Measurements from ENCODE around the gene HENMT1. TPM values are rescaled to one million over a fixed set of nuclear protein-coding genes. Genes with fewer than 3 reads are reported as not detected.
"Not testable (repeated sequence)": the region's sequence is repeated elsewhere in the genome, so short reads cannot be mapped to it uniquely, and the experiment has no call there.

Gene HENMT1
- 3.9 TPM for total RNA-seq

DNA sequence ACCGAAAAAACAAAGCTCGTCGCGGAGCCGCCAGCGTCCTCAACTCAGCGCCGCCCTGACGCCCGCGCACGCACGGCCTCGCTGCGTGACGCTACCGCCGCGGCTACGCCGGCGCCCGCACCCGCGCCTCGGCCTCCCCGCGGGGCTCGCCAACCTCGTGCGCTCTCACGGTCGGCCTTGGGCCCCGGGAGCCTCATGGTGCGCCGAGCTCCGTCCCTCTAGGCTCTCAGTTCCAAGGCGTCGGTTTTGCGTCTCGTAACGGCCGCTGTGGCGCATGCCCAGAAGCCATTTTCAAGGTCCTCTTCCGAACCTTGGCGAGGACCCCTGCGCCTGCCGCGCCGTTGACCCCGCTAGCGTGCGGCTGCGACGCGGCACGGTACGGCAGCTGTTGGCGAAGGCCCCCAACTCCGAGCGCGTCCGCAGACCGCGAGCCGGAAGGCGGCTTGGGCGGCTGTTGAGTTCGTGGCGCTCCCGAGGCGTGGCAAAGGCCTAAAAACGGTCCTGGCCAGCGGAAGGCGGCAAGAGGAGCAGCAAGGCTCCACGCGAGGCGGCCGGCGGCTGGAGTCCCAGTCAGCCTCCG is at the start of gene HENMT1:
TSS of gene HENMT1 (minus strand) at position 64 of the 580 bp plus-strand sequence. CDS start 1,209 bp downstream, outside the sequence.
- DNase-seq (ENCODE audit: low spot score) (peak; percentile 75), ATAC-seq (peak; percentile 83)
- intact Hi-C loops (cut with DNase I) = no loop called here

DNA sequence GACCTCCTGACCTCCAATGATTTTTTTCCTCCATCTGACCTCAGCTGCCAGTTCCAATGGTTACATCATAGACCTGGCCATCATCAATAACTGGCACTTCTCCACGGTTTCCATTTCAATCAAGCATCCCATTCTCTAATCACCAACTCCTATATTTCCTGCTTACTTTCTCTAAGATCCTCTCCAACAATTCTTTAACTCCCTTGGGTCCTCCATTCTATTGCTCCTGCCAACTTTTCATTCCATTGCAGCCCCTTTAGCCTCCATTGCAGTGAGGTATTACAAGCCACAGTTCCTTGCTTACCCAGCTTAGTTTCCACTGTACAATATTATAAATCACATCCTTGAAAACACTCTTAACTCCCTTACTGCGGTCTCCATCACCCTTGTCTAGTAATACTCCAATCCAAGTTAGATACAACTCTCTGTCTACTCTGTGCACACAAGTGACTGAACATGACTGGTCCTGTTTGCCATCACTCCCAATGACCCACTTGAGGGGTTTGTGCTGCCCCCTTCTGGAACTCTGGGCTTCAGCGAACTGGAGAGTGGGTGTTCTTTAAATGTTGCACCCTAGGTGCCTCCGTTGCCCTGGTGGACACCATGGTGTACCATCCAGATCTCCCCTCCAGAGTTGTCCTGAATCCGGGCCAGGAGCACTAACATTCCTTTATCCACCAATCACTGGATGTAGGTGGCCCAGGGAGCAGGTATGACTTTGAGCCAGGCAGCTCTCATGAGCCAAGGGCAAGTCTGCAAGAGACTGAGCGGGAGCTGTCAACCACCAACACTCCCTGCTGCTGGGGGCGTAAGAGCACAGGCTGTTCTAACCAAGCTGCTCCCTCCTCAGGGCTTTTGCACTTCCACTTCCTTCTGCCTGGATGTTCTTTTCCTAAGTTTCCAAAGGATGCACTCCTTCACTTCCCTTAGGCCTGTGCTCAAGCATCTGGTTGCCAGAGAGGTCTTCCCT is 48.1 kb upstream of the HENMT1 start:
- intact Hi-C loops (cut with DNase I) = no loop called here
- ATAC-seq = no peak
- no peak for DNase-seq (ENCODE audit: low spot score)

DNA sequence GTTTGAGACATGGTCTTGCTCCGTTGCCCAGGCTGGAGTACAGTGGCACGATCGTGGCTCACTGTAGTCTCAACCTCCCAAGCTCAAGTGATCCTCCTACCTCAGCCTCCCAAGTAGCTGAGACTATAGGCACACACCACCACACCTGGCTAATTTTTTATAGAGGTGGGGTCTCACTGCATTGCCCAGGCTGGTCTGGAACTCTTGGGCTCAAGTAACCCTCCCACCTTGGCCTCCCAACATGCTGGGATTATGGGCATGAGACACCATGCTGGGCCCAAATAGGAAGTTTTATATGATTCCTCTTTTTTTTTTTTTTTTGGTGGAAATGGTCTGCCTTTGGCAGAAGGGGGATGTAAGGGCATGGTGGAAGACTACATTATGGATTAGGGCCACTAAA is 45.8 kb upstream of the HENMT1 start:
- no peak for ATAC-seq
- no peak for DNase-seq (ENCODE audit: low spot score)
- intact Hi-C loops (cut with DNase I) = no loop called here

DNA sequence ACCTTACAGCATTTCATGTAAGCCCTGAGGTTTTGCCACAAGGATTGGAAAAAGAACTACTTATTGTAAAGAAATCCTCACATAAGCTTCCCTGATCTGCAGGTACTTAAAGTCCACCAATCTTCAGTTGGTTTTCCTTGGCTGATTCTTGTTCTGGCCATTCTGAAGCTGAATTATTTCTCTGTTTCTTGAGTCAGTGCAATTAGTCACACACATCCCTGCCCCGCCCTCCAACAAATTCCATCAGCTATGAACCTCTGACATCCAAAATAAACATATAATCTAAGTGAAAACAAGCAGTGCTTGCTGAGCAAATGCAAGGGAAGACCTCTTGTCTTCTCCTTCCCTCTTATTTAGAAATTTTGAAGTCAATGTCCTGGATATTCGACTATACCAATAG is 43.6 kb upstream of the HENMT1 start:
- no peak for DNase-seq (ENCODE audit: low spot score)
- intact Hi-C loops (cut with DNase I) = no loop called here
- ATAC-seq = no peak

DNA sequence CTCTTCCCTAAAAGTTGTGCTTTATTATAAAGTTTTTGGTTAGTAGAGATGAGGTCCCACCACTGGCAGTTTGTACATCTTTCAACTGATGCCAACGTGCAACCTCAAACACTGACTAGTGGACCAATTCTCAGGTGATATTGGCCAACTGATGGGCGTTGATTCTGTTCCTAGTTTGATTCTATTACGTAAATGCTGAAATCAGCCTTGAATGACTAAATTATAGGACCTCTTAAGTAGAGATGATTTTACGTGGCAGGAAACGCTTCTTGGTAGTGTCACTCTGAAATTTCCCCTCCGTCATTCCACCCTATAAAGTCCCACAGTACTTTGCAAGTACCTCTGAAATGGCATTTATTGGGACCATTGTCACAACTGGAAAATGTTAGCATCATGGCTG is 43.0 kb upstream of the HENMT1 start:
- no peak for DNase-seq (ENCODE audit: low spot score)
- ATAC-seq = no peak
- intact Hi-C loops (cut with DNase I) = no loop called here

DNA sequence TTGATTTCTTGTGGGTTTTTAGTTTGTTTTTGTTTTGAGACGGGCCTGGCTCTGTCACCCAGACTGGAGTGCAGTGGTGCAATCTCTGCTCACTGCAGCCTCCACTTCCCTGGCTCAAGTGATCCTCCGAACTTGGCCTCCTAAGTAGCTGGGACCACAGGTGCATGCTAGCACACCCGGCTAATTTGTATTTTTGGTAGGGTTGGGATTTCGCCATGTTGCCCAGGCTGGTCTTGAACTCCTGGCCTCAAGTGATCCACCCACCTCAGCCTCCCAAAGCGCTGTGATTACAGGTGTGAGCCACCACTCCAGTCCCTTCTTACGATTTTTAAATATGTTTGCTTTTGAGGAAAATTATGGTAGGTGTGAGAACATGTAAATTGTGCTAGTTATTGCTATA is 41.2 kb upstream of the HENMT1 start:
- ATAC-seq; intact Hi-C loops (cut with DNase I); DNase-seq (ENCODE audit: low spot score): not testable (repeated sequence)

DNA sequence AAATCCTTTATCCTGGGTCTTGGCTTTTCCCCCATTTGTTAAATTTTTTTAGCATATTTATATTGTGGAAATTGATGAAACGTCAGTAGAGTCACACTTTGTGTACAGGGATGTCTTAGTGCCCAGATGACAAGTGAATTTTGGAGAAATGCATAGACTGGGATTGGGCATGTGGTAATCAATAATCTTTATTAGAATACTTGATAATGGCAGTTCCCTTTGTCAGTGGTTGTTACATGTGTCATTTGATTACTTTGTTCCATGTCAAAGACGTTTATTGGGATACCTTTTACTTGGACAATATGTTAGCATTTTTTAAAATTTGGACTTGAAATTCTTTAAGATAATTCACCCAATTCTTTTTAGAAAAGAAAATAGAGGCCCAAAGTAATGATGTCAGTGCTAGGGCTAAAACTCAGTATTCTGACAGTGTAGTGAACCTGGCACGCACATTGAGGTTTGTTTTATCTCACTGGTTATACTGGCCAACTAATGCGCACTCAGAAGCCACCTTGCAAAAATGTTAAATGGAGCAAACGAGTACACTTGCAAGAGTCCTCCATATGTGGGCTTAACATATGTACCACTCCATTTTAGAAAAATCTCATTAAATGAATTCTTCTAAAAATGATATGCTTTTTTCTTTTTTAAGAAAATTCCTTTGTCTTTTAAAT is 40.4 kb upstream of the HENMT1 start:
- no peak for ATAC-seq
- no peak for DNase-seq (ENCODE audit: low spot score)
- intact Hi-C loops (cut with DNase I) = no loop called here

DNA sequence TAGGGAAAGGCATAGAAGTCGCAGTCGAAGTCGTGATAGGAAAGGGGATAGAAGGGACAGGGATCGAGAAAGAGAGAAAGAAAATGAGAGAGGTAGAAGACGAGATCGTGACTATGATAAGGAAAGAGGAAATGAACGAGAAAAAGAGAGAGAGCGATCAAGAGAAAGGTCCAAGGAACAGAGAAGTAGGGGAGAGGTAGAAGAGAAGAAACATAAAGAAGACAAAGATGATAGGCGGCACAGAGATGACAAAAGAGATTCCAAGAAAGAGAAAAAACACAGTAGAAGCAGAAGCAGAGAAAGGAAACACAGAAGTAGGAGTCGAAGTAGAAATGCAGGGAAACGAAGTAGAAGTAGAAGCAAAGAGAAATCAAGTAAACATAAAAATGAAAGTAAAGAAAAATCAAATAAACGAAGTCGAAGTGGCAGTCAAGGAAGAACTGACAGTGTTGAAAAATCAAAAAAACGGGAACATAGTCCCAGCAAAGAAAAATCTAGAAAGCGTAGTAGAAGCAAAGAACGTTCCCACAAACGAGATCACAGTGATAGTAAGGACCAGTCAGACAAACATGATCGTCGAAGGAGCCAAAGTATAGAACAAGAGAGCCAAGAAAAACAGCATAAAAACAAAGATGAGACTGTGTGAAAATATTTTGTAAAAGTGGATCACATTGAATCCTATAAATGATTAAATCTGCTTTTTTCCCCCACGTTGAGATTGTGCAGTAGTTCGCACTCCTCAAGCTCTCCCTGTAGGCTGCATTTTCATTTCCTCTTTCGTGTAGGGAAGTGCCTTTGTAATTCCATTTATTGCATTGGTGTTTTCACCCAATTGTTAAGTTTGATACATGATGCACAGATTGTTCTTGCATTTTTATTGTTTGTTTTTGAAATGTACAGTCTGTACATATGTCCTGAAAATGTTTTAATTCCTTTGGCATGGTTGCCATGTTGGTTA is 38.8 kb upstream of the HENMT1 start:
- intact Hi-C loops (cut with DNase I) = no loop called here

DNA sequence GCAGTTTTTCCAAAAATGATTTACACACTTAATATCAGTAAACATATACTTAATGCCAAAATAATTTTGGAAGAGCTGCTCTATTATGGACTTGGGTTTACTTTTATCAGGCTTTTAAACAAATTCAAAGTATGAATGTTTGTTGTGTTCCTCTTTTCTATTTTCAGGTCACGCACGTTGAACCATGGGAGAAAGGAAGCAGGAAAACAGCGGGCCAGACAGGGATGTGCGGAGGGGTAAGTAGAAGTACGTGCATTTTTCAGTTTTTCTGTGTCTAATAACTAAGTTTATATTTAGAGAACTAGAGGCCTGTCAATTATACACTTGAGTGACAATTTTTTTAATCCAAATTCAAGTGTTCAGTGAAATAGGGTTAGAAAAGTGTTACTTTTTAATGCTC is 34.6 kb upstream of the HENMT1 start:
- DNase-seq (ENCODE audit: low spot score) (no peak), ATAC-seq (no peak)
- intact Hi-C loops (cut with DNase I) = no loop called here

More for the DNA sequence above, 38.8 kb upstream of the HENMT1 start:
- DNase-seq (ENCODE audit: low spot score) (no peak), ATAC-seq (peak; percentile 51)

DNA sequence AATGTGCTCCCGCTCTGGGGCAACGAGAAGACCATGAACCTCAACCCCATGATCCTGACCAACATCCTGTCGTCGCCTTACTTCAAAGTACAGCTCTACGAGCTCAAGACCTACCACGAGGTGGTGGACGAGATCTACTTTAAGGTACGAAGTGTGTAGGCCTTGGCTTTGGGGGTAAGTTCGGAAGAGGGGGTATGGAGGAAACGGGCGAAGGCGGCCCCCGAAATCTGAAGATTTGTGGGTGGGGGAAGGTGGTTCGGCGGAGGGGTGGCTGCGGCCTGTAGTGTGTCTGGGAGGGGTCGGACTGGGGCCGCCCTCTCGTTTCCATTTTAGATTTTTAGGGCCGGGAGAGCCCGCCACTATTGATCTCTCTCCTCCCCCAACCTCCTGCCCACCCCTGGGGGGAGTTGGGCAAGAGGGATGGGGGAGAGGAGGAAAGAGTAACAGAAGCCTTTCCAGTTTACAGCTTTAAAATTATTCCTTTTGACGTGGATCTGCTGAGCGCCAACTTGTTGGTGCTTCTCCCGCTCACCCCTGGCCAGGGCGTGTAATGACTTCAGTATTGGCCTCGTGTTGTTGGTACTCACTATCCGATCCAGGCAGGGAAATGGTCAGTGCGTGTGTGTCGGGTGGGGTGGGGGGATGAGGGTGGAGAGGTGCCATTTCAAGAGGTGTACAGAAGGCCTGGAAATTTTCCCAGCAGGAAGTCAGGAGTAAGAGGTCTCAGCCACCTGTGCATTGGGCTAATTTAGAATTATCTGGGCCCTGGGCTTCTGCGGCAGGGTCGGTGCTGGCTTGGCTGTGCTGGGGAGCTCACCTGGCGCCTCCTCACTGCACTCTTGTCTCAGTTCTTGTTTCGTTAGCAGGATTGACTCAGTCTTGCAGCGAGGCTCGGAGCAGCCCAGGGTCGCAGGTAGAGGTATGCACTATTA is 32.1 kb upstream of the HENMT1 start:
- intact Hi-C loops (cut with DNase I) = no loop called here
- ATAC-seq = peak; percentile 69
- peak; percentile 63 for DNase-seq (ENCODE audit: low spot score)

DNA sequence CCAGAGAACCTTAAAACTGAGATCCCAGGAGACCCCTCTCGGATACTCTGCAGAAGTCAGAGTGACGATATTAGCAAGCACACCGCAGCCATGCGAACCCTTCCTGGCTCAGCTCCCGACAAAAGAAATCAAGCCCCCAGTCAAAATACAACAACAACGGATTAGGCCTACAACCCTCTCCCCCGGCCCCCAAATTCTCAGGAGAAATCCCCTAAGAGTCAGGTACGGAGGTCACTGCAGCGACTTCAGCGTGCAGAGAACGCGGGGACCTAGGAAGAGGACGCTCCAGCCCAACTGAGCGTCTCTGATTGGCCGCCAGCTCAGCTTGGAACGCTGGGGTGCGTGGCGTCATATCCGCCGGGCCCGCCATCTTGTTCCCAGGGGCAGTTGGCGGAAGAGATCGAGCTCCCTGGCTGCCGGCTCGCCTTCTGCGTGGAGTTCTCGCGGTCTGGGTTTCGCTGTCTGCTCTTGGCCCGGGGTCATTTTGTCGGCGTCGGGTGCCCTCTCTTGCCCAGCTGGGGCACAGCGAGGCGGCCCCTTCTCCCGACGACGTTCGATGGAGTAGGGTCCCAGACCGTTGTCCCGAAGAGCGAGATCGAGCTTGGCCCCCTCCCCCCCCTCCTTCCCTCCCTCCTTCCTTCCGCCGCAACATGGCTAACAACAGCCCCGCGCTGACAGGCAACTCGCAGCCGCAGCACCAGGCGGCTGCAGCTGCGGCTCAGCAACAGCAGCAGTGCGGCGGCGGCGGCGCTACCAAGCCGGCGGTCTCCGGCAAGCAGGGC is 31.2 kb upstream of the HENMT1 start, which contains the start of gene PRPF38B:
TSS of gene PRPF38B (plus strand) at position 369 of the 782 bp plus-strand sequence. CDS start at position 651, 282 bp downstream.
- DNase-seq (ENCODE audit: low spot score) = peak; percentile 96
- peak; percentile 99 for ATAC-seq
- intact Hi-C loops (cut with DNase I) = no loop called here

DNA sequence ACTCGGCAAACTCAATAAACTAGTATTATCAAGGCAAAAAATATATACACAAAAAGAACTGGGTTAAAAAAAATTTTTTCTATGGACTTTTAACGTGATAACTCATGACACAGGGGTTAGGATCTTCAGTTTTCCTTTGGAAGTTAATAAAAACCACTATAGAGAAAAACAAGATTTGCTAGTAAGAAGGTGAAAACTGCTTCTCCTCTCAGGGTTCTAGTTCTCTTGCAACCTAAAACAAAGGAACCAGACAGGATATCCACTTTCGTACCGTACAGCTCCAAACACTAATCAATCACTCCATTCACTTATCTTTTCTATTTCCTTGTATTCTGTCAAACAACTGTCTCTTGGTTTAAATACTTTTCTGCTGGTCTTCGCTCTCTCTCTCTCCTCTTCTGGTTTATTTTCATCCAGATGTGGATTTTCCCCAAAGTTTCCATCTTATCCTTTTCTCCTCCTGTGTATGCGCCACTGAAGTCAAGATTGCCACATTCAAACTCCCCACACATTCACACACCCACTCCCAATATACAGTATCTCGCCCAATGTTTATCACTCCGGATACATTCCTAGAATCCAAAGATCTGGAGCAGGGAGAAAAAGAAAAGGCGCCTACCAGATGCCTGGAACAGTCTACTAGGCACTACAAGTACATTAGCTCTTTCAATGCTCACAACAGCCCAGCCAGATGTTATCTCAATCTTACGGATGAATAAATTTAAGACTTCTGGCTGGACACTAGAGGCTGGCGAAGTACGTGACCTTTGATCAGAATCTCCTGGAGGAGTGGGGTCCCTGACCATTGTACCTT is 30.4 kb upstream of the HENMT1 start:
- DNase-seq (ENCODE audit: low spot score) (no peak), ATAC-seq (no peak)
- intact Hi-C loops (cut with DNase I) = no loop called here

DNA sequence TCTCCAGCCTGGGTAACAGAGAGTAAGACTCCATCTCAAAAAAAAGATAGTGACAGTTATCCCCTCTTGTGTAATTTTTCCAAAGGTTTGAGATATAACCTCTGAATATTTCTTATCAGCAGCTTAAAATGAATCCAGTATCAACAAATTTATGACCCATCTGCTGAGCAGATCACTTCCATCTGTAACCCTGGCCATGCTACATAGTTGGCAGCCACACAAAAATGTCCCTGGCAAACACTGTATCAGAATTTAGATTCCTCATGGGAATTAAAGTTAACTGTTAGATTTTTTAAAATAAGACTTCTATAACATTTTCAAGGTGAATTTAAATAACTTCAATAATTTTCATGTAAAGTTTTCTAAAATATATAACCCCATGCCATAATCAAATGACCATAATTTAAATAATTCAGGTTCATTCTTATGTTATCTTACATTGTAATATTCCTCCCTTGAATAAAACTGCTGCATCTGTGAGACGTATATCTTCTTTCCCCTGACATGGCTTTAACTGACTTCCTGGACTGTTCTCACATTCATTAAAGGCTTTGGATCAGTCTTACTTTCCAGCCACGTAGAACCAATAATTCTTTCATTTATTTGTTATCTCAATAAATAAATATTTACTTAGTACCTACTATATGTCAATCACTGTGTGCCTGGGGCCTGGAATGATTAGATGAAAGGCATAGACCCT is 25.9 kb upstream of the HENMT1 start:
- no peak for DNase-seq (ENCODE audit: low spot score)
- ATAC-seq = peak; percentile 62
- intact Hi-C loops (cut with DNase I) = no loop called here

DNA sequence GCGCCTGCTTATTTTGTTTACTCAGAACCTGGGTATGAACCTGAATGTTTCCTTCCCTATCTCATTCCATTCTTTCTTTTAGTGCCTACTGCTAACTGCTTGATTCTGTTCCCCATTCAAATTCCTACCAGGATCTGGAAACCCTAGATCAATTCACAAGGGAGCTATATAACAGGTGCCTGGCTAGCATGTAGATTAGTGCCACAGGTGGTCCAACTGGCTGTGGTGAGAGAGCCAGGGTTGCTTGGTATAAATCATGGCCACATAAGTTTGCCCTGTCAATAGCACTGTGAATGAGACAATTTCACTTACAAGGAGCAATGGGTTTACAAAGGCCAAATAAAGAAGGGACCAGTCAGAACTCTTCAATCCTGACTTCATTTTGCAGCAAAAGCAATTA is 24.6 kb upstream of the HENMT1 start:
- DNase-seq (ENCODE audit: low spot score) = no peak
- no peak for ATAC-seq
- intact Hi-C loops (cut with DNase I) = no loop called here

DNA sequence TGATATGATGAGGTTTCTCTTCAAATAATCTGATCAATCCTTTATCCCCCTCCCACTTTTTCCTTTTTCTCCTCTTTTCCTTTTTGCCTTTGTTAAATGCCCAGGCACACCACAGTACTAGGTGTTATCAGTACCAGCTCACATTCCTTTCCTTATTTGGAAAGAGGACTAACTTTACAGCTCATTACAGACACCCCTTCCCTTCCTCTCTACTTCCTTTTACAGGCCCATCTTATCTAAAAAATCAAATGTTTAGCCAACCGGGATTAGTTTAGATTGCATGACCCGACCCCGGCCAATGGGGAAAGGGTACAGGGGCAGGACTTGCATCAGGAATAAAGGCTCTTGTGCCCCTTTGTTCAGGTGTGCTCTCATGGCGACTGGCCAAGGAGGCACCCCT is 20.8 kb upstream of the HENMT1 start:
- DNase-seq (ENCODE audit: low spot score); ATAC-seq; intact Hi-C loops (cut with DNase I): not testable (repeated sequence)

Data from sciatic nerve (tissue), 2 donors.